ENCODE measurements around the gene RBM34. TPM values are rescaled to one million over a fixed set of nuclear protein-coding genes. Genes with fewer than 3 reads are reported as not detected.
"Not testable (repeated sequence)": the region's sequence is repeated elsewhere in the genome, so short reads cannot be mapped to it uniquely, and the experiment has no call there.

RBM34 gene
- total RNA-seq, 1 donor from 2014 or later: 66.9 TPM

DNA sequence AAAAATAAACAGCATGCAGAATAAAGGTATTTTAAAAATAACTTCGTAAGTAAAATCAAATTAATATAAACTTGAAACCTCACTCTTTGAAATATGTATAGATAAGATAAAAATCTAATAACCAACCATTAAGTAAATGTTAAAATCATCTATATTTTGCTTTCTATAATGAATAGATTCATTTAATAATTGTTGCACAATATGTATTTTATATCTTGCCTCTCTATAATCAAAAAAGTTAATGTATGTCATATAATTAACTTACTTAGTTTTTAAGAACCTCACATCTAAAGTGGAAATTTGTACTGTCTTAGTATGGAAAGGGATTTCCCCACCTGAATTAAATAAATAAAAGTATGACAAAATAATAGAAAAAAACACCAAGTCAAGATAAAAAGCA lies 42.4 kb upstream of the RBM34 start:
- Mint-ChIP-seq H3K36me3 (ENCODE audit: unreplicated experiment) (peaks cover 24% of the 10 kb centered on the region), H3K9me3 (ENCODE audit: unreplicated experiment) (no peaks in the 10 kb centered on the region), H3K27ac (ENCODE audit: unreplicated experiment) (no peak overlapping the region), H3K27me3 (ENCODE audit: unreplicated experiment) (no peaks in the 10 kb centered on the region), H3K4me1 (ENCODE audit: unreplicated experiment) (peaks cover 11% of the 10 kb centered on the region), H3K4me3 (ENCODE audit: unreplicated experiment) (no peak overlapping the region)
- DNase-seq (ENCODE audit: extremely low spot score, unreplicated experiment): no peak
- TF ChIP-seq, protein P1, sequence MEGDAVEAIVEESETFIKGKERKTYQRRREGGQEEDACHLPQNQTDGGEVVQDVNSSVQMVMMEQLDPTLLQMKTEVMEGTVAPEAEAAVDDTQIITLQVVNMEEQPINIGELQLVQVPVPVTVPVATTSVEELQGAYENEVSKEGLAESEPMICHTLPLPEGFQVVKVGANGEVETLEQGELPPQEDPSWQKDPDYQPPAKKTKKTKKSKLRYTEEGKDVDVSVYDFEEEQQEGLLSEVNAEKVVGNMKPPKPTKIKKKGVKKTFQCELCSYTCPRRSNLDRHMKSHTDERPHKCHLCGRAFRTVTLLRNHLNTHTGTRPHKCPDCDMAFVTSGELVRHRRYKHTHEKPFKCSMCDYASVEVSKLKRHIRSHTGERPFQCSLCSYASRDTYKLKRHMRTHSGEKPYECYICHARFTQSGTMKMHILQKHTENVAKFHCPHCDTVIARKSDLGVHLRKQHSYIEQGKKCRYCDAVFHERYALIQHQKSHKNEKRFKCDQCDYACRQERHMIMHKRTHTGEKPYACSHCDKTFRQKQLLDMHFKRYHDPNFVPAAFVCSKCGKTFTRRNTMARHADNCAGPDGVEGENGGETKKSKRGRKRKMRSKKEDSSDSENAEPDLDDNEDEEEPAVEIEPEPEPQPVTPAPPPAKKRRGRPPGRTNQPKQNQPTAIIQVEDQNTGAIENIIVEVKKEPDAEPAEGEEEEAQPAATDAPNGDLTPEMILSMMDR (IDR thresholded peaks at IDR 0.05): no peak

DNA sequence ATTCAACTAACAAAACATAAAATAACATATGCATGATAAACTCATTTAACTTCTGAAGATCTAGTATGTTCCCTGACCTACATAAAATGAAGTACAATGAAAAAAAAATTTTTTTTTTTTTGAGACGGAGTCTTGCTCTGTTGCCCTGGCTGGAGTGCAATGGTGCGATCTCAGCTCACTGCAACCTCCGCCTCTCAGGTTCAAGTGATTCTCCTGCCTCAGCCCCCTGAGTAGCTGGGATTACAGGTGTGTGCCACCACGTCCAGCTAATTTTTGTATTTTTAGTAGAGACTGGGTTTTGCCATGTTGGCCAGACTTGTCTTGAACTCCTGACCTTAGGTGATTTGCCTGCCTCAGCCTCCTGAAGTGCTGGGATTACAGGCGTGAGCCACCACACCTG lies 41.4 kb upstream of the RBM34 start:
- H3K9me3 Mint-ChIP-seq (ENCODE audit: unreplicated experiment); H3K4me3 Mint-ChIP-seq (ENCODE audit: unreplicated experiment); H3K27me3 Mint-ChIP-seq (ENCODE audit: unreplicated experiment); H3K27ac Mint-ChIP-seq (ENCODE audit: unreplicated experiment); DNase-seq (ENCODE audit: extremely low spot score, unreplicated experiment): not testable (repeated sequence)
- Mint-ChIP-seq H3K36me3 (ENCODE audit: unreplicated experiment) (peaks cover 24% of the 10 kb centered on the region), H3K4me1 (ENCODE audit: unreplicated experiment) (peaks cover 11% of the 10 kb centered on the region)

DNA sequence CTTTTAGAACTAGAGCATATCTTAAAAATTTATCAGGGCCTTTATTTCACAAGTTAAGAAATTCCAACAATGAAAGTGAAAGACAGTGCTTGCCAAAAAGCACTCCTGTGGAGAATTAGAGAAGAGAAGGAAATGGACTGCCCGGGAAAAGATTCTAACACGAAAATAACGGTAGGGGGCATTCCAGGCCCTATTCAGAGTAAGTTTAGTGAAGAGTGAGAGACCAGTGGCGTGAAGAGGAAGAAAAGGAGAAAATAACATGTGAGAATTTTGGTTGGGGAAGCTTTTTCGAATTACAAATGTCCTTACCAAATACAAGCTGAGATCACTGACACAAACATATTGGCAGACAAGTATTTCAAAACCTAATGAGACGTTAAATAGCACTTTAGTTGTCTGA lies 38.4 kb upstream of the RBM34 start:
- Mint-ChIP-seq H3K9me3 (ENCODE audit: unreplicated experiment) (no peaks in the 10 kb centered on the region), H3K27me3 (ENCODE audit: unreplicated experiment) (no peaks in the 10 kb centered on the region), H3K4me1 (ENCODE audit: unreplicated experiment) (peaks cover 9% of the 10 kb centered on the region), H3K36me3 (ENCODE audit: unreplicated experiment) (peaks cover 16% of the 10 kb centered on the region), H3K4me3 (ENCODE audit: unreplicated experiment) (no peak overlapping the region), H3K27ac (ENCODE audit: unreplicated experiment) (peak overlapping the region; percentile 84)
- no peak for DNase-seq (ENCODE audit: extremely low spot score, unreplicated experiment)
- TF ChIP-seq, protein P1 (IDR thresholded peaks at IDR 0.05): peak; percentile 71

- no peak for DNase-seq (ENCODE audit: extremely low spot score, unreplicated experiment)
- no peak overlapping the region for H3K4me3 Mint-ChIP-seq (ENCODE audit: unreplicated experiment)
- H3K36me3 Mint-ChIP-seq (ENCODE audit: unreplicated experiment): peaks cover 37% of the 10 kb centered on the region
- H3K27me3 Mint-ChIP-seq (ENCODE audit: unreplicated experiment): no peaks in the 10 kb centered on the region
- no peaks in the 10 kb centered on the region for H3K4me1 Mint-ChIP-seq (ENCODE audit: unreplicated experiment)
- no peaks in the 10 kb centered on the region for H3K9me3 Mint-ChIP-seq (ENCODE audit: unreplicated experiment)
- TF ChIP-seq, protein P1 (IDR thresholded peaks at IDR 0.05): no peak
- H3K27ac Mint-ChIP-seq (ENCODE audit: unreplicated experiment): no peak overlapping the region
Measured at GRCh38 chr1:235190431-235190830, 29.4 kb upstream of the RBM34 start.

DNA sequence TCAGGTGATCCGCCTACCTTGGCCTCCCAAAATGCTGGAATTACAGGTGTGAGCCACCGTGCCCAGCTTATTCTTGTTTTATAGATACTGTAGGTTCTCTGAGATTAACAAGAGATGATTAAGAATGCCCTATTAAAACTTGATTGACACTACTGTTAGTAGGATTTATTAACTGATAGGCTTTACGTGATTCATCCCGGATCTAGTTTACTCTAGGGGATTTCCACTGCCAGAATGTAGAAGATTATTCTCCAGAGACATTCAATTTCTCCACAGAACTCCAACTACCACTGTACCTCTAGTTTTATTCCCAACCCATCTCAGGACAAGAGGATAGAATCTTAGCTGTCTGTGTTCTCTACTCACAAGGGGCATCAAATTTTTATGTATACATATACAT lies 26.3 kb upstream of the RBM34 start:
- H3K27me3 Mint-ChIP-seq (ENCODE audit: unreplicated experiment): no peaks in the 10 kb centered on the region
- no peaks in the 10 kb centered on the region for H3K4me1 Mint-ChIP-seq (ENCODE audit: unreplicated experiment)
- H3K36me3 Mint-ChIP-seq (ENCODE audit: unreplicated experiment): peaks cover 22% of the 10 kb centered on the region
- H3K9me3 Mint-ChIP-seq (ENCODE audit: unreplicated experiment): no peaks in the 10 kb centered on the region
- H3K27ac Mint-ChIP-seq (ENCODE audit: unreplicated experiment): no peak overlapping the region
- no peak for DNase-seq (ENCODE audit: extremely low spot score, unreplicated experiment)
- H3K4me3 Mint-ChIP-seq (ENCODE audit: unreplicated experiment): no peak overlapping the region
- TF ChIP-seq, protein P1 (IDR thresholded peaks at IDR 0.05): no peak

Data from osteocyte (in vitro differentiated cells).